ENCODE data around the gene NYNRIN.
"Not testable (repeated sequence)": the region's sequence is repeated elsewhere in the genome, so short reads cannot be mapped to it uniquely, and the experiment has no call there.

The NYNRIN gene

GRCh38 chr14:24398653-24399446 is at the start of gene NYNRIN:
Gene NYNRIN, plus strand, starts transcription at chr14:24399003. Its CDS starts 244 bp downstream, at chr14:24399247.
- no peak for DNase-seq (ENCODE audit: low read depth)

- DNase-seq (ENCODE audit: low read depth) = no peak
Observed at GRCh38 chr14:24349742-24350141, 49.1 kb upstream of the NYNRIN start.

GRCh38 chr14:24351517-24351916 is 47.3 kb upstream of the NYNRIN start:
- peak; percentile 86 for DNase-seq (ENCODE audit: low read depth)

GRCh38 chr14:24353559-24354481 is 45.0 kb upstream of the NYNRIN start:
- DNase-seq (ENCODE audit: low read depth) = peak; percentile 63

GRCh38 chr14:24354482-24354825 is 44.3 kb upstream of the NYNRIN start:
- DNase-seq (ENCODE audit: low read depth) = not testable (repeated sequence)

GRCh38 chr14:24355009-24355408 is 43.8 kb upstream of the NYNRIN start:
- DNase-seq (ENCODE audit: low read depth) = no peak

GRCh38 chr14:24356208-24356607 is 42.6 kb upstream of the NYNRIN start:
- no peak for DNase-seq (ENCODE audit: low read depth)

- DNase-seq (ENCODE audit: low read depth) = no peak
Observed at GRCh38 chr14:24360281-24360680, 38.5 kb upstream of the NYNRIN start.

GRCh38 chr14:24361326-24361725 is 37.5 kb upstream of the NYNRIN start:
- DNase-seq (ENCODE audit: low read depth) = no peak

- DNase-seq (ENCODE audit: low read depth) = peak; percentile 69
Observed at GRCh38 chr14:24362241-24362960, 36.4 kb upstream of the NYNRIN start.

GRCh38 chr14:24363401-24363800 is 35.4 kb upstream of the NYNRIN start:
- DNase-seq (ENCODE audit: low read depth) = no peak

- no peak for DNase-seq (ENCODE audit: low read depth)
Observed at GRCh38 chr14:24364841-24365240, 34.0 kb upstream of the NYNRIN start.

- peak; percentile 92 for DNase-seq (ENCODE audit: low read depth)
Observed at GRCh38 chr14:24365600-24366412, 33.0 kb upstream of the NYNRIN start.

- no peak for DNase-seq (ENCODE audit: low read depth)
Observed at GRCh38 chr14:24366413-24366720, 32.4 kb upstream of the NYNRIN start.

- DNase-seq (ENCODE audit: low read depth) = peak; percentile 93
Observed at GRCh38 chr14:24366721-24367513, 31.9 kb upstream of the NYNRIN start.

GRCh38 chr14:24367514-24368211 is 31.1 kb upstream of the NYNRIN start, which contains the start of gene NFATC4:
Gene NFATC4, plus strand, starts transcription at chr14:24368184. Its CDS starts 157 bp downstream, at chr14:24368341.
- DNase-seq (ENCODE audit: low read depth) = peak; percentile 97

GRCh38 chr14:24368212-24368561 is 30.6 kb upstream of the NYNRIN start:
- DNase-seq (ENCODE audit: low read depth) = no peak

- DNase-seq (ENCODE audit: low read depth) = peak; percentile 75
Observed at GRCh38 chr14:24368562-24369252, 30.1 kb upstream of the NYNRIN start.

GRCh38 chr14:24369463-24369862 is 29.3 kb upstream of the NYNRIN start:
- DNase-seq (ENCODE audit: low read depth) = no peak
